Muscle of arm (tissue), 14 donors: ENCODE data around the gene FSTL4. TPM values are rescaled to one million over a fixed set of nuclear protein-coding genes. Genes with fewer than 3 reads are reported as not detected.

ENCODE experiments used
- DNase-seq: peaks from one replicate; pipeline ENCODE4 v3.0.0-alpha.2; 2013
- long read RNA-seq, 11 donors: transcript quantifications; one replicate each; lab custom pipeline, GENCODE V29; 2026
- polyA plus RNA-seq, 12 donors: library from polyadenylated mRNA; unstranded; fragments of 120-200 nt; gene quantifications; one replicate each; pipeline ENCODE4 v1.2.1, GENCODE V29; 2013; ENCODE audit not compliant: insufficient read length in 12 of 12

Gene FSTL4
- 1 to 10 TPM in 9 of 12 donors, under 1 TPM in 1, not detected in 2; 0.39 to 4.3 (median 2.0) TPM for polyA plus RNA-seq
- long read RNA-seq, donor 1: 0 reads
- long read RNA-seq, donor 2: 0 reads
- long read RNA-seq, donor 3: 0 reads
- long read RNA-seq, donor 4: 0 reads
- long read RNA-seq, donor 5: 0 reads
- long read RNA-seq, donor 6: 0 reads
- long read RNA-seq, donor 7: 0 reads
- long read RNA-seq, donor 8: 0 reads
- long read RNA-seq, donor 9: 0 reads
- long read RNA-seq, donor 10: 0 reads
- long read RNA-seq, donor 11: 0 reads

GRCh38 chr5:133612249-133612860 is at the start of gene FSTL4:
TSS of gene FSTL4 (minus strand) at chr5:133612541.
- DNase-seq: no peak

GRCh38 chr5:133661389-133661788 is 49.0 kb upstream of the FSTL4 start:
- DNase-seq: no peak

DNA sequence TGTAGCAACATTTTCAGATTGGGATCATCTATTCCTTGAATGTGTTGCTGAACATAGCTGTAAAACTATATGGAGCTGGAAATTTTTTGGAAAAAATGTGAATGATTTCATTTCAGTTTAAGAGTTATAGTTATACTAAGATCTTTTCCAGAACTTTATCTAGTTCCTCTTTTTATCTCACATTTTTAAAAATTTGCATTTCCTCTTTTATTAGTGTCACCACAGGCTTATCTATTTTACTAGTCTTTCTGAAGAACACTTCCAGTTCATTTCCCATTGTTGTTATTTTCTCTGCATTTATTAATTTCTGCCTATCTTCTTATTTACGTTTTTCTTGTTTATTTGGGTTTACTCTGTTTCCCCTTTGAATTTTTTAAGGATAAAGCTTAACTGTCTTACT is 46.0 kb upstream of the FSTL4 start:
- no peak for DNase-seq

DNA sequence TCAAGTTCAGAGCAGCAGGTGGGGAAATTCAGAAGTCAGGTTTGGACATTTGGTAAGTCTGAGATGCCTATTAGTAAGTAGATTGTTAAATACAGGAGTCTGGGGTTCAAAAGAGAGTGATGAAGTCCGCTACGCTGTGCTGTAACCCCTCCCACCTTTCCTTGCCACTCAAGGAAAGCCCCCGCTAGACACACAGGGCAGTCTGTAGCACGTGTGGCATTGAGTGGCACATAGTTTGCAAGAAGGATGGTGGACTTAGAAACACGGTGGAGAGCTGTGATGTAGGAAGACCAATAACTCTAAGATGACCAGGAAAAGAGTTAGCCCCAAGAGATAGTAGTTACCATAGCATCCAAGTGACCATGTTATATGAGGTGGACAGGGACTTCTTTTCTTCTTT is 44.7 kb upstream of the FSTL4 start:
- DNase-seq: no peak

DNA sequence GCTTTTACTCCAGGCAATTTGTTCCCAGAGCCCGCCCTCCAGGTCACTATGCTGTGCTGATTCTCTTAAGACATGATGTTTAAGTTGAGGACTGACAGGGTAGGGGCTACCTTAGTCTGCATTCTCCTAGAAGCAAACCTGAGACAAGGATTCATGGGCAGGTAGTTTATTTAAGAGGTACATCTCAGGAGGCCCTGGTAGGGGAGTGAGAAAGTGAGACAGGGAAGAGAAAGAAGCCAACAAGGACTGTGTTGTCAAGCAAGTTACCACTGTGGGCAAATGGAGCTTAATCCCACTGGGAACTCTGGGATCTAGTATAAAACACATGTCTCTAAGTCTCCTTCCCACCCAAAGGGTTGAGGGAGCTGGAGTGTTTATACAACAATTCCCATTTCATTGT is 43.6 kb upstream of the FSTL4 start:
- DNase-seq: no peak

DNA sequence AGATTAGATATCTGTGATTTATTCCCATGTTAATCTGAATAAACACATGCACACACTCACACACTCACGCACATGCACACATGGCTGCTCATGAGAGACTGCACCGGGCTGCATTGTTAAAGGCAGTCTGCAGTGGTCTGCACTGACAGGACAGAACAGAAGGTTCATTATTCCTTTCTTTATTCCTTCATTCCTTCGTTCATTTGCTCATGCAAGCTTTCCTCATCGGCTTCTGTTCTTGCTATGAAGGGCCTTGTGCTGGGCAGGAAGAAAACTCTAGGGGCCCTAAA is 41.4 kb upstream of the FSTL4 start:
- no peak for DNase-seq

DNA sequence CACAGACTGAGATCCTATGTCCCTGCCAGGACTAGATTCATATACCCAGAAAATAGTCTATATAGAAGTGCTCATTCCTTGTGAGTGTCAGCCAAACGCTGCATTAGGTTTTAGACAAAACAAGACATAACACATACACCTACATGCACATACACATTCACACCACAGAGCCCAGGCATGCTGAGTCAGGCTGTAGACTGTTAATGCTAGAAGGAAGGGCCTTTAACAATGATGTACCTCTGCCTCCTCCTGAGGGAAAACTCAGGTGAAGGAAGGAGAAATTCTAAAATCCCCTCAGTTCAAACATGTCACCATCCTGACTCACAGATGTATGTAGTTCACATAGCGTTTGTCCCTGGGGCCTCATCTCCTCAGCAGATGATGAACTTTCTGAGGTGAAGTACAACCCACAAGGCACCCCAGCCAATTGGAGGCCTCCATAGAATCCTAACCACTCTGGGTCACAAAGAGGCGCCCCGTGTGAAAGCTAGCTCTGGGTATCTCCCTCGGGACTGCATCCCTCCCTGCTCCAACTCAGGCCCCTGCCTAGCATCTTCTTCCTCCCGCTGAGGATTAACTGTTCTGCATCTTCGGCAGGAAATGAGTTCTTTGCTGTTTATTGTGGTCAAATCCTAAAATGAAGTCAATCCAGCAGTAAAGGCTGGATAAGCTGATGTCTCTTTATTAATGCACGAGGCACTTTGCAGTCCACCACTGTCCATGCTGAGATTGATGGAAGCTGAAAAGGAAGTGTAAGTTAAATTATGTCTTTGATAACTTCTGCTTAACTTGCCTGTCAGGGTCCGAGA is 40.8 kb upstream of the FSTL4 start:
- DNase-seq: no peak

- no peak for DNase-seq
Measured at GRCh38 chr5:133644000-133644865, 31.9 kb upstream of the FSTL4 start.

DNA sequence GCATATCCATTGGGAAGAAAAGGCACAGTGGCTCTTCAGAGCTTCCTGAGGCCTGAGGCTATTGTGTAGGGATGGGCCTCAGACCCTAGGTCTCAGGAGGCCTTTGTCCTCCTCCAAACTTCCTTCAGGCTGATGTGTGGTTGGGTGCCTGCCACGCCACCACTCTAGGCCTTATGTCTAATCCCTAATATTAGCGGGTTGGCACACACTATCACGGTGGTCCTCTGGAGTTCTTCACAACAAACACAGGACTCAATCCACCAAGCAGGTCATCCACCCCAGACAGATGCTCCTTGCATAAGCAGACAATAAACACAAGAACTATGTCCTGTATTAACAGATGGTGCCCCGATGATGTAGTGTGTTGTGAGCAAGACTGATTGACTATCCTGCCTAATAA is 31.0 kb upstream of the FSTL4 start:
- DNase-seq: no peak

DNA sequence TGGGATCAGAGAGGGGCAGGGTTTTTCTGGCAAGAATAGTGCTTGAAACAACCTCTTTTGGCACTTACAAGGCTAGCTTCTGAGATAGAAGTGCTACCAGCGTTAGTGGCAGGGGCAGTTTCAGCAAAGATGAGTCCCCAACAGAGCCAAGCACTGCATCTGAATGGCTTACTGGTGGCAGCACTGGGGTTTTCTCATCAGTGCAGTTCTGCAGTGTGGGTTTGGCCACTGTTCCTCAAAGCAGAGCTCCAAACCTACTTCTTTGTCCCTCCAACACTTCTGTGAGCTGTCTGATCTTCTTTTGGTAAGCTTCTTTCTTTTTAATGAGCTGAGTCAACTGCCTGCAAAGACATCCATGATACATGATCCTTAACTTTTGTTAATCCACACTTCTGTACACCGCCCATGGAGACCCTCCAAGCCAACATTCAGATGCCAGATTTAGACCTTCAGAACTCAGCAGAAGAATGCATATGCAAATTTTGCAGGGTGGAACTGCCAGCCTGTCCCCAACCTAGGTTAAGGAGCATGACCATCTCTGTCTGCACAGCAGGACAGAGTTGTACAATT is 29.9 kb upstream of the FSTL4 start:
- DNase-seq: no peak

DNA sequence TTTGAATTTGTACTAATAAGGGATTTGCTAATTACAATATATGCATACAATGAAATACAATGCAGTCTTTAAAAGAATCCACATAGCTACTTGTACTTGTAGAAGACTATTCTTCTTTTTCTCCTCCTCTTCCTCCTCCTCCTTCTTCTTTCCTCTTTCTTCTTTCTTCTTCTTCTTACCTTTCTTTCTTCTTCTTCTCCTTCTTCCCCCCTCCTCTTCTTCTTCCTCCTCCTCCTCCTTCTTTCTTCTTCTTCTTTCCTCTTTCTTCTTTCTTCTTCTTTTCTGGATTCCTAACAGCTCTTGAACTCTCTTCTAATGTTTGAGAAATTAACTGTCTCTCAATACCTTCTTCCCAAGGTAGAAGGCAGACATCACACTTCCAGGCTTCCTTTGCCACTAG is 29.3 kb upstream of the FSTL4 start:
- no peak for DNase-seq

- DNase-seq: no peak
Measured at GRCh38 chr5:133639850-133640528, 27.6 kb upstream of the FSTL4 start.

DNA sequence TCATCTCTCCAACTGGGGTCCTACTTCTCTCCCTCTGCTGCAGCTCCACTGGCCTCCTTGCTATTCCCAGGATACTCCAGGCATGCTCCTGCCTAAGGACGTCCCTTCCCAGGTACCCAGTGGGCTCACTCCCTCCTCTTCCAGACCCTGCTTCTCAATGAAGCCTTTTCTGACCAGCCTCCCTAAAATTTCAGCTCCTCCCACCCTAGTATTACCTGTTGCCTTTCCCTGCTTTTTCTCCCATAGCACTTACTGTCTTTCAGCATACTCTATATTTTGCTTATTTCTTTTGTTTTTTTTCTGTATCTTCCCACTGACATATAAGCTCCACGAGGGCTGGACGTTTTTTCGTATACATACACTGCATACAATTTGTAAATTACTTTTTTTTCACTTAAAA is 26.1 kb upstream of the FSTL4 start:
- DNase-seq: no peak

DNA sequence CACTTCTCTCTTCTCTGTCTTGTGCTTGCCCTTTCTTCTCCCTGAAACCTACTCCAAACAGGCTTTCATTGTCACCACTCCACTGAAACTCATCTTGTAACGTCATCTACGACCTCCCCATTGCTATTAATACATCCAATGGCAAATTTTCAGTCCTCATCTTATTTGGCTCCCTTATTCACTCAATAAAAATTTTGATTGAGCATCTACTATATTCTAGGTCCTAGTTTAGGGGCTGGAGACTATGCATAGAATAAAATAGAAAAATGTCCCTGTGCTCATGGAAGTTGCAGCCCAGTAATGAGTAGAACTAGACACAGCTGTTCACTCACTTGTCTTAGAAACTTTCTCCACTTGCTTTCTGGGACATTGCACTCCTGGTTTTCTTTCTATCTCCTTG is 24.9 kb upstream of the FSTL4 start:
- DNase-seq: no peak

- DNase-seq: no peak
Measured at GRCh38 chr5:133635051-133635450, 22.7 kb upstream of the FSTL4 start.

DNA sequence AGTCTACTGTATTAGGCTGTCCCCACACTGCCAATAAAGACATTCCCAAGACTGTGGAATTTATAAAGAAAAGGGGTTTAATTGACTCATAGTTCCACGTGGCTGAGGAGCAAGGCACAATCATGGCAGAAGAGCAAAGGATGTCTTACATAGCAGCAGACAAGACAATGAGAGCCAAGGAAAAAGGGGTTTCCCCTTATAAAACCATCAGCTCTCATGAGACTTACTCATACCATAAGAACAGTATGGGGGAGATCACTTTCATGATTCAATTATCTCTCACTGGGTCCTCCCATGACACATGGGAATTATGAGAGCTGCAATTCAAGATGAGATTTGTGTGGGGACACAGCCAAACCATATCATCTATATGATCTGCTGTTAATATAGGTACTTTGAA is 14.8 kb upstream of the FSTL4 start:
- no peak for DNase-seq

GRCh38 chr5:133624316-133624715 is 12.0 kb upstream of the FSTL4 start:
- no peak for DNase-seq

DNA sequence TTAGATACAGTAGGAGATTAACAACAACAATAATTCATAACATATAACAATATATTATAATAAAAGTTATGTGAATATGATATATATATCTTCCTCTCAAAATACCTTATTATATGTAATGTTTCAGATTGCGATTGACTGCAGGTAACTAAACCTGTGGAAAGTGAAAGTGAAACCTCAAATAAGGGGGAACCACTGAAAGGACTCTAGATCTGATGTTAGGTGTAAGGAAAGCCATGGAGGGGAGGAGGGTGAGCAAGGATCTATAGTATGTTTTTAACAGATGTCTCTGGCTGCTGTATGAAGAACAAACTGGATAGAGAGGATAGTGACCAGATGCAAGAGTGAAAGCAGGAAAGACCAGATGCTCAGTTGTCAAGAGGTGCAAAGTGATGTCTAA is 5.8 kb upstream of the FSTL4 start:
- DNase-seq: no peak

- no peak for DNase-seq
Measured at GRCh38 chr5:133613743-133614142, 1.4 kb upstream of the FSTL4 start.

- no peak for DNase-seq
Measured at GRCh38 chr5:133613184-133613583, 843 bp upstream of the FSTL4 start.
